GM21367 (cell line): ENCODE measurements around the gene NPTX2.

Experiments
- ATAC-seq: cut with Tn5 transposase; IDR thresholded peaks from one replicate; pipeline ENCODE4 v1.9.1; 2021; ENCODE audit not compliant: unreplicated experiment

Gene NPTX2

GRCh38 chr7:98617960-98618418, 904 bp downstream of the NPTX2 start:
- ATAC-seq: no peak

- no peak for ATAC-seq
Measured at GRCh38 chr7:98618786-98619185, 1.7 kb downstream of the NPTX2 start.

DNA sequence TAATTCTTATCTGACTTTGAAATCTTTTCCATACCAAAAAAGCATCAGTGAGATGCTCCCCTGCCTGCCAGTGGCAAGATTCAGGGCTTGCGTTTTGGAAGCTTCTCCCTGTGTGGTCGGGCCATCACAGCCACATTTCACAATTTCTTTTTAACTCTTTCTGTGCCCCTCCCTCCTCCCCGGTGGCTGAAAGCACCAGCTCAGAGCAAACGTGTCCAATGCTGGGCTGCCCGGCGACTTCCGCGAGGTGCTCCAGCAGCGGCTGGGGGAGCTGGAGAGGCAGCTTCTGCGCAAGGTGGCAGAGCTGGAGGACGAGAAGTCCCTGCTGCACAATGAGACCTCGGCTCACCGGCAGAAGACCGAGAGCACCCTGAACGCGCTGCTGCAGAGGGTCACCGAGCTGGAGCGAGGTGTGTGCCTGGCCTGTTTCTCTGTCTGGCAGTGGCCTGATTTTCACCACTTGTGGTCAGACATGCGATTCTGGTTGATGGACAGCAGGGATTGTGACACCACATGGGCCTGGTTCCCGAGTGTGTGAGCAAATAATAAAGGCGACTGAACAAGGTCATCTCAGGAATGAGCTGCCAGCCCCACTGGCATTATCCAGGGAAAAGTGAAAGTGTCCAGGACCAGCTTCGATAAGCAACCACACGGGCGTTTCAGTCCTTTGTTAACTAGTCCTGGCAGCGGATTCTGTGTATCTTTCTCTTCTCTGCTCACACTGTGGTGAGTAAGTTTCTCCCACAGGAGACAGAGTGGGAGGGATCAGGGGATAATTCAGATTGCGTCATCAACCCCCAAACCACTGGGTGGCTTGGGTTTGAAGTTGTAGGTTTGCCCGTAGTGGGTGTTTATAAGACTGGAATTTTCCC, 2.6 kb downstream of the NPTX2 start:
- ATAC-seq: no peak

DNA sequence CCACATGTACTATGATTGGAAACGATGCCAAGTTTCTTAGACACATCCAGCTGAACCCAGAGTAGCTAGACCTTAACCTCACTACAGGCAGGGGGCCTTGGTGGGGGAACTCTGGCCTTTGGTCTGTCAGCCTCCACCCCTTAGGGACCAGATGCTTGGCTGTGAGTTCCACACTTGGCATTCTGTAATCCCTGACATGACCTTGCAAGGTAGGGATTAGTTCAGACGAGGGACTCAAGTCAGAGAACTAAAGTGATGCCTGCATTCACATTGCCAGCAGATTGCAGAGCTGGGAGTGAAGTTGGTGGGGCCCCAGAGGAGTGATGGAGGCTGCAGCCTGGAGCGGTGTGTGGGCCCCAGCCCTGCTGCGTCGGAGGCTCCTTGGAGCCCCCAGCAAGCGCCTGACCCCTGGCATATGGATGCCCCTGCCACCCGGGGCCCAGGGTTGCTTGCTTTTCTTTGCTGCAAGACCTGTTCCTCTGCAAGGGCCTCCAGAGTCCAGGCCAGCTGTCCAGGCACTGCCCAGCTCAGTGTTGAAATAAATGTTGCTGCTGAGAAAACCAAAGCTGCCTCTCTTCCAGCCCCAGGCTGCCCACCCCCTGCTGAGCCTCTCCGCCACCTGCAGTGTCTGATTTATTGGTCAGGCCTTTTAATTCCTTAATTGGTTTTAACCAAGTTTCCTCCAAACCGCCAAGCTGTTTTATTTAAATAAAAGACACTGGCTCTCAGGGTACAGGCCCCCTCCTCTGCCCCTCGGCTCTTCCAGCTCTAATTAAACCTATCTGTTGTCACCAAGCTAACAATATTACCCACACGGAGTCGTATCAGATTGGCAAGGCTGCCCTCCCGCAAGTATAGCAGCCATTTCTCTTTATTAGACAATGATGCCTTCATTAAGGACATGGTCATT, 4.7 kb downstream of the NPTX2 start:
- no peak for ATAC-seq

DNA sequence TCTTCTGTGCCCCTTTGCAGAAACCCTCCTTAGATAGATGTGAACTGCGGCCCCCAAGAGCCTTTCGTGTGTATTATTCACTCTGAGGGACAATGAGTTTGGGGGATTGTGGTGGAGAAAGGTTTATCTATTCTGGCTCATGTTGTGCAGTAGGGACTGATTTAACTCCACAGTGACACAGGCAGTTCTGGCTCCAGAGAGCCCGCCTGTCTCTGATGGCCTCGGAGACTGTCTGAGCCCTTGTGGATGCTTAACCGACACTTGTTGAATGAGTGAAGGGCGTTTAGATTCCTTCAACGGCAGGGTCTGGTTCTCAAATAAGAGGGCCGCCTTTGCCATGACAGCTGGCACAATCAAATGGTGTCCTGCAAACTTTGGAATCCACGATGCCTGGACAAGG, 5.8 kb downstream of the NPTX2 start:
- ATAC-seq: no peak

- no peak for ATAC-seq
Measured at GRCh38 chr7:98624846-98625420, 7.8 kb downstream of the NPTX2 start.

GRCh38 chr7:98626460-98627412, 9.7 kb downstream of the NPTX2 start:
- ATAC-seq: no peak

GRCh38 chr7:98627413-98627790, 10.3 kb downstream of the NPTX2 start:
- ATAC-seq: no peak

DNA sequence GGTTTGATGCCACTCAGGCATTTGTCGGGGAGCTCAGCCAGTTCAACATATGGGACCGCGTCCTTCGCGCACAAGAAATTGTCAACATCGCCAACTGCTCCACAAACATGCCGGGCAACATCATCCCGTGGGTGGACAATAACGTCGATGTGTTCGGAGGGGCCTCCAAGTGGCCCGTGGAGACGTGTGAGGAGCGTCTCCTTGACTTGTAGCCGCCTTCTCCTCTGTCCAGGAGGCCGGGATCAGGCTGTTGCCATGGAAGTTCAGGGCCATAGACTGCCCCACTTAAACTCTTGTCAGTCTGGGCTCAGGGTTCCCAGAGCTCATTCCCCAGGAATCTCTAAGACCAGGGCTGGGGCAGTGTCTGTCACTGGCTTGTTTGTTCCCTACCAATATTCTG, 11.3 kb downstream of the NPTX2 start:
- ATAC-seq: no peak

GRCh38 chr7:98629001-98629431, 11.9 kb downstream of the NPTX2 start:
- no peak for ATAC-seq

DNA sequence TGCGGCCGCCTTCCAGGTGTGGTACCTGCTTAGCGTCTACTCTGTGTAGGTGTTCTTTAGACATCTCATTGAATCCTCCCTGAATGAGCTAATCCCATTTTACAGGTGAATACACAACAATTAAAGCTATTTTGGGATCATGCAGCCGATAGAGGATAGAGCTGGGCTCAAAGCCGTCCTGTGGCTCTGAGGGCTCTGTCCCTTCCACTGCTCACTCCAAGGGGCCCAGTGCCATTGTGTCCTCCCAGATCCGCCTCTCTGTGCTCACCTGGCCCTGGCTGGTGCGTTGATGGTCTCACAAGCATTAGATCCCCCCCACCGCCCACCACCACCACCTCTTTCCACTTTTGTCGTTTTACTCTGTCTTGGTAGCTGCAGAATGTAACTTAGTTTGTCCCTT, 13.1 kb downstream of the NPTX2 start:
- ATAC-seq: no peak

DNA sequence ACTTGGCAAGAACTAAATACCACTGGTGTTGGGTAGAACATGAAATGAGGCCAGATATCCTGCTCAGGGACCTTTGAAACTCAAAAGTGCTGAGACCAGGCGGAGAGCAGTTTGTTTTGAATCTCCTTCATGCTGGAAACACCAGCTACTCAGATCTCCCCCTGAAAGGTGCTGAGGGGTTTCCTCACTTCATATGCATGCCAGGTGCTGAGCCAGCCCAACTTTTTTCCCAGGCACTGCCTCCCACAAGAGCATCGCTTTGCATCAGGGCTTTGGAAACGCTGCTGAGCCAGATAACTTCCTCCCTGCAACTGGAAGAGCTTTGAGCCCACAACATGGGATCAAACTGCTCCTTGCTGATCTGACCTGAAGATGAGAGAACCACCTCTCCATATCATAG, 13.7 kb downstream of the NPTX2 start:
- ATAC-seq: no peak

- ATAC-seq: no peak
Measured at GRCh38 chr7:98638853-98639252, 21.8 kb downstream of the NPTX2 start.

GRCh38 chr7:98640375-98640774, 23.3 kb downstream of the NPTX2 start:
- ATAC-seq: no peak

- peak; percentile 71 for ATAC-seq
Measured at GRCh38 chr7:98641646-98642500, 24.8 kb downstream of the NPTX2 start.

DNA sequence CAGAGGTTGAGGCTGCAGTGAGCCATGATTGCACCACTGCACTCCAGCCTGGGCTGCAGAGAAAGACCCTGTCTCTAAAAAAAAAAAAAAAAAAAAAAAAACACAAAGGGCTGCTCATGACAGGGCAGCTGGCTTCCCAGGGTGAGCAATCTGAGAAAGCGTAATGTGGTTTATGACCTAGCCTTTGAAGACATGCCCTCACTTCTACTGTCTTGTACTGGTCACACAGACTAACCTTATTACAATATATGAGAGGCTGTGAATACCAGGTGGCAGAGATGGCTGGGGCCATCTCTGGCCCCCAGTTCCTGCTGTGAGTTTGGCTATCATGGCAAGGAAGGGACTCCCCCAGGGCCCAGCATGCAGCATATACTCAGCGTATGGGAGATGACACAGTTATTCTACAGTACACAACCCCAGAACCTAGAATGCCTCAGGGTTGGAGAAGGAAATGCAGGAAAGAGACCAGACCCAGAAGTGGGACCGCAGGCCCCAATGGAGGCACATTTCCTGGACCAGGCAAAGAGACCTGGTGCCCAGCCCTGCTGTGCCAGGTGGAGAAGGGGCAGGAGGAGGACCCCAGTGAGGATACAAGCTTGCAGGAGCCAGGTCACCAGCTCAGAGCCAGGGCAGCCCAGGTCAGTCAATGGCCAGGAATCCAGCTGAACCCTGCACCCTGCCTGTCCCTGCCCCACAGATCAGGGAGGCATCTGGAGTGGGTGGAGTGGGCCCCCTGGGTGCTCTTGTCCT, 26.3 kb downstream of the NPTX2 start:
- ATAC-seq: no peak

DNA sequence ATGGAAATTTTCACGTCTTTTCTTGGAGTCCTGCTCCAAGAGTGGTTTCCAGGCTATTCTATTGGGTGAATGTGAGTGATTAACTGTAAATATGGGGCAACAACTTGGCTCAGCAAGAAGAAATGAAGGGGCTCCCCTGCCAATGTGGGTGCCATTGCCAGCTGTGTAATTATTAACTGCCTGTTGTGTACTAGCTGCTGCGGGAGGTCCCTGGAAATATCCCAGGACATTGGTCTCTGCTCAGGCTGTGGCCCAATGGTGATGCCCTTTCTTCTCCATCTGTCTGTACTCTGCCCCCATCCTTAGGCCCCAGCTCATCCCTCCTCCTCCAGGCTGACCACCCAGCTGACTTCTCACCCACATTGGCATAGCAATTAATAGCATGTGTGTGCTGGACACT, 29.4 kb downstream of the NPTX2 start:
- no peak for ATAC-seq

DNA sequence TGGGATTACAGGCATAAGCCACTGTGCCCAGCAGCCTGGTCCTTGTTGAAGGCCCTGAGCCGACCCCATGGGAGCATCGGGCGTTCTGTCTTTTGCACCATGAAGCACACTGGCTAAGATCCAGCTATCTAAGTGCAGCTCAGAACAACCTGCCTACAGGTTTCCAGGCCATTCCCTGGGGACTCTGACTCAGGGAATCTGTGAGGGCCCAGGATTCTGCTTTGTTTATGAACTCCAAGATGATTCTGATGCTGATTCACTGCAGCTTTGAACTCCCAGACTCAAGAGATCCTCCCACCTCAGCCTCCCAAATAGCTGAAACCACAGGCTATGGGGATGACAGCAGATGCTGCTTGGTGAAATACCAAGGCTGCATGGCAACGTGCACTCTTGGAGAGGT, 30.2 kb downstream of the NPTX2 start:
- no peak for ATAC-seq

GRCh38 chr7:98651760-98652159, 34.7 kb downstream of the NPTX2 start:
- no peak for ATAC-seq
